ENCODE results near the gene HIF1A.
"Not testable (repeated sequence)": the region's sequence is repeated elsewhere in the genome, so short reads cannot be mapped to it uniquely, and the experiment has no call there.

Gene HIF1A

DNA sequence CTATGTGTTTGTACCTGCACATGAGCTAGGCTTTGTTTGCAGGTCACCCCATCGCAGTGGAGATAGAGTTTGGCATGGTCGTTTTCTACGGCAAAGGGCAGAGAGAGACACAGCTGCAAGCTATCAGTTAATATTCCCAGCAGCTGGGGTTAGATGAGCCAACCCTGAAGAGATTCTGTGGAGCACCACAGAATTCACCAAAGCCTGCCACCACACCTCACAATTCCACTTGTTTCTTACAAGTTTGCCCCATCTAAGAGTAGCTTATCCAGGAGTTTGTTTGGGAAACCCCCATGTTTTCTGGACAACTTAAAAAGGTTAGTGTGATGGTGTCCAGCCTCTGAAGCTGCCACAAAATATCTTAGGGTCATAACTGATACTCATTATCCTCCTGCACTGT lies 20.0 kb upstream of the HIF1A start:
- DNase-seq: no peak

DNA sequence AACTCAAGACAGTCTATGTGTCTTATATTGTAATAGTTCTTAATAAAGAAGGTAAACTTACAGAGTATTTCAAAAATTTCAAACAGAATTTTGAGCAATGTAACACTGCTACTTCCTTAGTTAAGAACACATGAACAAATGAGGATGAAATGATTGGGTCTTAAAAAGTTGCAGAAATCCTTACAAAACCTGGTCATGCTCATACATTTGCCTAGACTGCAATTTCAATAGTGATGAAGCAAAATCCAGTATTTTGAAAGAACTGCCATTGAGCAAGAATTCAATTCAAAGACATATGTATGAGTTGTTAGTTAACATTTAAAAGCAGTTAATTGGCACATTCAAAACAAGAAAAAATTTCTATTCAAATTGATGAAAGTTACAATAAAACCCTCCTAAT lies 17.8 kb upstream of the HIF1A start:
- DNase-seq: no peak

DNA sequence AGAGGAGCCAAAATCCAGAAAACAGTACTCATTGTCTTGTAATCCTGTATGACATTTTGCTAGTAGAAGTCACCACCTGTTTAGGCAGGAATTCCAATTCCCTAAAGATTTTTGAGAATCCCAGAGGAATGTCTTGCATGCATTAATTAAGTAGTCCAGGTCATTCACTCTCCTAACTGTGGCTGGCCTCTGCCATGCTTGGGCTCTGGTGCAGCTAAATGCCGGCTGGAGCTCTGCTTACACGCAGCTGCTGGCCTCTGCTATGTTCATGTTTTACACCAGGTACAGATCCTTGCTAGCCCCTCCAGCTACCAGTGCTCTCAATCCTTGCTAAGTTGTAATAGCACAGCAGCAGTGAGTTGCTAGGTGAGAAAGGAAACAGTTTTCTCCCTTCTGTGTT lies 16.3 kb upstream of the HIF1A start:
- DNase-seq: no peak

DNA sequence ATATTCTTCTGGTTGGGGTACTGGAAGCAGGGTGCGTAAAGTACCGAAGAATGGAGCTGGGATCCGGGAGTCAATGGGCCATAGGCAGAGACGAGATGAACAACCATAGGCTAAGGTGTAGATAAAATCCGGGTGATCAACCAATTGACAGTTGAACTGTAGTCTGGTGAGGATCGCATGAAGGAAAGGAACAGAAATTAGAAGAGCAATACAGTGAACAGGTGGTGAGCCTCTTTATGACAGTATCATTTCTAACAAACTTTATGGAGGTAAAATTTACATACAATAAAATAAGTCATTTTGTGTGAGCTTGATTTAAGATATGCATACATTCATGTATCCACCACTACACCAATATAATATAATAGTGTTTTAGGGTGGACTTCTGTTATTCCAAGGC lies 13.9 kb upstream of the HIF1A start:
- DNase-seq: no peak

DNA sequence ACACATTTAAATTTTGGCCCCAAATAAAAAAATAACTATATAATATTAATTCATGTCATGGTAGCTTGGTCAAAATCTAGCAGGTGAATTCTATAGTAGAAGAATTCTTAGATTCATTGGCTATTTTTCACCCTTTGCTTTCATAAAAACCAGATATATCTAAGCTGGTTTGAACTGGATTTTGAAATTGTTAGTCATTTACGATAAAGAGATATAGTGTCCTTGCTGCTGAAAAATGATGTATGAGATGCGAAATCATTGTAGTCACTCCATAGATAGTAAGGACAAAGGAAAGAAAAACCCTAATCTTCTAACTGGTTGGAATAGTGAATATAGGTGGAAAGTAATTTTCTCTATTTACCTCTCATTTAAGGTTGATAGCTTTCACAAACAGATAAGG lies 12.2 kb upstream of the HIF1A start:
- no peak for DNase-seq

DNA sequence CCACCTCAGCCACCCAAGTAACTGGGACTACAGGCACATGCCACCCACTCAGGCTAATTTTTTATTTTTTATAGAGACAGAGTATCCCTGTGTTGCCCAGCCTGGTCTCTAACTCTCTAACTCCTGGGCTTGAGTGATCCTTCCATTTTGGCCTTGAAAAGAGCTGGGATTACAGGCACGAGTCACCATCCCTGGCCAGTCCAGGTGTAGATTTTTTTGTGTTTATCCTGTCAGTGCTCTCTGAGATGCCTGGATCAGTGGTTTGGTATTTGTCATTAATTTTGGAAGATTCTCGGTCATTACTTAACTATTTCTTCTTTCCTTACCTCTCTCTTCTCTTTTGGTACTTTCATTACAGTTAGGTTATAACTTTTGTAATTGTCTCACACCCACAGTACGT lies 5.3 kb upstream of the HIF1A start:
- DNase-seq: no peak

DNA sequence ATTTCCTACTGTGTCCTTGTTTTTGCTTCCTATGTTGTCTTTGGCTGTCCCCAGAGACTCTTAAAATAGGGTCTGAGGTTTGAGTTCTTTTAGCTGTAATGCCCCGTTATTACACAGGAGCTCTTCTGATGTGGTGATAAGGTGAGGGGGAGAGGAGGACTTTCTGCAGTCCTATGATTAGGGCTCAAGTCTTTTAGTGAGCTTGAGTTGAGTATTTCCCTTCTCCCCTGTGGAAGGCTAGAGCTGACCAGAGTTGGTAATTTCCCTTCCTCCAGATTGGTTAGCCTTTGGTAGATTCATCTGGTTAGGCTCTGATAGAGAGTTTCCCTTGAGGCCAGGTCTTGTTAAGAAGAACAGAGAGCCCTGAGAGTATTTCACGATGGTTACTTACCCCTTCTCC lies 4.3 kb upstream of the HIF1A start:
- no peak for DNase-seq

DNA sequence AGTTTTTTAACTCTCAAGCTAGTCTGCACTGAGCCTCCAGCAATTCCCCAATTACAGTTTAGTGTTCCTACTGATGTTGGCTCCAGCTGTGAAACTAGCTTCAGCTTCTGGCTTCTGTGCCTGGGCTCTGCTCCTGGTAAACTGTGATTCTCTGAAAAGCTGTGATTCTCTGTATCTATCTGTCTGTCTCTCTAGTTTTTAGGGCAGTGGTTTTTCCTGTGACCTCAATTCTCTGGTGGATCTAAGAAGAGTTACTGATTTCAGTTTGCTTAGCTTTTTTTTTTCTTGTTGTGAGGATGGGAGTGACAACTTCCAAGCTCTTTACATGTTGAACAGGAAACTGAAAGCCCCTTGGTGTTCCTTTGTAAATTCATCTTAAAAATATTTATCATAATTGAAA lies 3.8 kb upstream of the HIF1A start:
- no peak for DNase-seq

DNA sequence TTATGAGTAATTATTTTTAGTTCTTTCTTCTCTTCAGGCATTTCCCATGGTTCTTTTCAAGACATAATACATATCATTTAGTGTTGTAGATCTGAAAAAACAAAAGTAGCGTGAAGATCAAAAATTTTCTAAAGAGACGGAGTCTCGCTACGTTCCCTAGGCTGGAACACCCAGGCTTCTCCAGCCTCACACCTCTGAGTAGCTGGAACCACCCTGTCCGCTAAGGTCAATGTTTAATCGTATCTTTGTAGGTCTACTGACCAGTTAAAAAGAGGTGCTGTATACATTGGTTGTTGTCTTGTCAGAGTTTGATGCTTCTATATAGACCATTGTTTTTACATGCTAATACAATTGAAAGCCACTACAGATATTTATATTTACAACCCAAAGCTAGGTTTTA lies 1.3 kb upstream of the HIF1A start:
- no peak for DNase-seq

DNA sequence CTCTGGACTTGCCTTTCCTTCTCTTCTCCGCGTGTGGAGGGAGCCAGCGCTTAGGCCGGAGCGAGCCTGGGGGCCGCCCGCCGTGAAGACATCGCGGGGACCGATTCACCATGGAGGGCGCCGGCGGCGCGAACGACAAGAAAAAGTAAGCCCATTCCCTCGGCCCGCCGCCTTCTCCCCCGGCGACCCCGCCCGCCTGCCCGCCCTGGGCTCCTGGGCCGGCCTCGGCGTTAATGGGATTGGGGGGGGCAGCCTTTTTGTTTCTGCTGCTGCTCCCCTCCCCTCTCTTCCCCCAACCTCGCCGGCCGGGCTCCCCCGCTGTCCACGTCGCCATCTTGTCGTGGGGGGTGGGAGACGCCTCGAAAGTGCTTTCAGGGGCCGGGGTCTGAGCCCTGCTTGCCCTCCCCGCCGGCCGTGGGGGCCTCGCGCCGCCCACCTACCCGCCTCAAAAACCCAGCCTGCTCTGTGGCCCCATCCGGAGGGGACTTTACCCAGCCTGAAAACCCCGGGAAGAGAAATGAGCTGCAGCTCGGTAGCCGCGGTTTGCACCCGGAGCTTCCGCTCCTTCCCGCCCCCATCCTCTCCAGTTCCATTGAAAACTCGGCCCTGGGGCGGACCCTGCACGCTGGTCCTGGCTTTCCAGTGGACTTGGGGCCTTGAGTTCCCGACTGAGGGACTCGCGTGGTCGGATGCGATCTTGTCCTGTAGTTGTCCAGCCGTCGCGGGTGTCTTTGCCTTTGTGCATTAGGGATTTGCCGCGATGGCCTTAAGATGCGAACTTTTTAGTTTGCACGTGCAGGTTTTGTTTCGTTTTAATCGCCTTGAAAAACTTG lies 598 bp downstream of the HIF1A start:
- no peak for DNase-seq

DNA sequence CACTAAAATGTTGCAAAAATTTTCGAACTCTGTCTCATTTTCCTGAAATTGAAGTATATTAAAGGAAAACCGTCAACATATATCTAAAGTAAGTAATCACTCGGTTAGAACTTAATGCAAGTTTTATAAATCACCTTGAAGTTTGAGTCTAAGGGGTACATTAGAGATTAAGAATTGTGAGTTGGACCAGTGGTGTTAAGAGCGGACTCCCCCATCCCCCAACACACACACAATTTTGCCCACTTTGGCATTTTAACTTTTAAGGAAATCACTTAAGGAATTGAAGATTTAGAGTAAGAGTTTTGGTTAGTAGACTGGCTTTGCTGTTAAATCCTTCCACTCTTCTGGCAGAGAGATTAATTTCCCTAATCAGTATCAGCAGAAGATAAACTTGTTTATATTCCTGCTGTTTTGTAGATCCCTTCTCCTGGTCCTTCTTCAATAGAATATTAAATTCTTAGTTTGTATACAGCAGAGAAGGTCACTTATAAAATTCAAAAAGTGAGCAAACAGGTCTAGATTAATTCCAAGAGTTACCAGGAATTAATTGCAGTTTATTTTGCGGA lies 1.5 kb downstream of the HIF1A start:
- no peak for DNase-seq

DNA sequence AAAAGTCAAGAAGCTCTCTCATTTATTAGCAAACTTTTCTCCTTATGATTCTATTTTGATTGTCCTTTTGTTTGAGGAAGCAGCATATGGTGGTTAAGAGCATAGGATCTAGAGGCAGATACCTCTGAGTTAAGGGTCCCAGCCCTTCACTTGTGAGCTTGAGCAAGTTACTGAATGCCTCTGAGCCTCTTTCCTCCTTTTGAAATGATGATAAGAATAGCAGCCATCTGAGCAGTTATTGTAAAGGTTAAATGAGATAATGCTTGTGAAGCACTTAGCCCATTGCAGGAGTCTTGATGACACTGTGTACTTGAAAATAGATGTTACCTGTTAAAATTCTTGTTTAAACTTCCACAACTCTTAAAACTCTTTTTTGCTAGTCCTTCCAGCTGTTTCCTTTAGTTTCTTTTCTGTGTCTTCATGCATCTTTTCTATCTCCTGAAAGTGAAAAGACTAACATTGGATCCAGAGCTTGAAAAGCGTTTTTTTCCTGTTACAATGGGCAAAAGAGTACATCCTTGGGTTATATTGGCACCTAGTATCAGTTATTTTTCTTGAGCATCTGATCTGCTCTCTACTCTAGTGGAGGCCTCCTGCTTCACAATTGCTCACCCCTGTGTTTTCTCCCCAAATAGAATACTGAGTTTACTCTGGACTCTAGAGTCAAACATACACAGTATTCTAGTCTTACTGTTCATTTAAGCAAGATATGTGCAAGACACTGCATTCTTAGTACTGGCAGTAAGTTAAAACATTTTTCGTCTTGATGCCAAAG lies 3.1 kb downstream of the HIF1A start:
- DNase-seq: no peak

DNA sequence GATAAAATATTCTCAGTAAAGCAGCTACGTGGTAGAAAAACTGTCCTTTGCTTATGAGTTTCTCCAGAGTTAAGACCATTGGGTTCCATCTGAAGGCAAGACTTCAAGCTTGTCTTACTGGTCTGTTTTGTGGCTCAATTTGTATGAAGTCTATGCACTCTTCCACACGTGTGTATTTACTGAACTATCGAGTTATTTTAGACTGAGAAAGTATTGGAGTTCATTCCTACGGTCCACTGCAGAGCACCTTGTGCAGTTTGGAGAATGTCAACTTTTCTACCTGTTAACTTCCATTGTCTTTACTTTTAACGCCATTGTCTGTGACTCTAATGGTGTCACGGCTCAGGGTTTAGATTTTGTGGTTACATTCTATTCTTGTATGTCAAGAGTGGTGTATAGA lies 3.7 kb downstream of the HIF1A start:
- no peak for DNase-seq

DNA sequence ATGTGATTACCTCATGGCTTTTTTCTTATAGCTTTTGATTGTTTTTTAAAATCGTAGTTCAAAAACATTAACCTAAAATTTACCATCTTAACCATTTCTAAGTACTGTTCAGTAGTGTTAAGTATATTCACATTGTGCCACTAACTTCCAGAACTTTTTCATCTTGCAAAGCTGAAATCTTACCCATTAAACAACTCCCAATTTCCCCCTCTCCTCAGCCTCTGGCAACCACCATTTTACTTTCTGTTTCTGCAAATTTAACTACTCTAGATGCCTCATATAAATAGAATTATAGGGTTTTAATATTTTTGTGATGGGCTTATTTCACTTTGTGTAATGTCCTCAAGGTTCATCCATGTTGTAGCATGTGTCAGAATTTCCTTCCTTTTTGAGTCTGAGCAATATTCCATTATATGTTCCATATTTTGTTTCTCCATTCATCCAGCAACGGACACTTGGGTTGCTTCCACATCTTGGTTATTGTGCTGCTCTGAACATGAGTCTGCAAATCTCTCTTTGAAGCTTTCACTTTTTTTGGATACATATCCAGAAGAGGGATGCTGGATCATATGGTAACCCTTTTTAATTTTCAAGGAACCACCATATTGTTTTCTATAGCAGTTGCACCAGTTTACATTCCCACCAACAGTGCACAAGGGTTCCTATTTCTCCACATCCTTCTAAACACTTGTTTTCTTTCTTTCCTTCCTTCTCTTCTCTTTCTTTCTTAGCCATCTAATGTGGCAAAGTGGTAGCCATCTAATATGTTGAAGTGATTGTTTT lies 5.0 kb downstream of the HIF1A start:
- no peak for DNase-seq

DNA sequence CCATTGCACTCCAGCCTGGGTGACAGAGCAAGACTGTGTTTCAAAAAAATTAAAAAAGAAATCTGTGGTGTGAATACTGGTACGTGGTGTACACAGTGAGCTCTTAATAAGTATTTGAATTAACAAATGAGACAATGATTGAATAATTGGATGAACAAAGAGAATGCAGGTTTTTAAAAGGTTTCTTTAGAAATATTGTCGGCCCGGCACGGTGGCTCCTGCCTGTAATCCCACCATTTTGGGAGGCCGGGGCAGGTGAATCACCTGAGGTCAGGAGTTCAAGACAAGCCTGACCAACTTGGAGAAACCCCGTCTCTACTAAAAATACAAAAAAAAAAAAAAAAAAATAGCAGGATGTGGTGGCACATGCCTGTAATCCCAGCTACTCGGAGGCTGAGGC lies 6.6 kb downstream of the HIF1A start:
- no peak for DNase-seq

DNA sequence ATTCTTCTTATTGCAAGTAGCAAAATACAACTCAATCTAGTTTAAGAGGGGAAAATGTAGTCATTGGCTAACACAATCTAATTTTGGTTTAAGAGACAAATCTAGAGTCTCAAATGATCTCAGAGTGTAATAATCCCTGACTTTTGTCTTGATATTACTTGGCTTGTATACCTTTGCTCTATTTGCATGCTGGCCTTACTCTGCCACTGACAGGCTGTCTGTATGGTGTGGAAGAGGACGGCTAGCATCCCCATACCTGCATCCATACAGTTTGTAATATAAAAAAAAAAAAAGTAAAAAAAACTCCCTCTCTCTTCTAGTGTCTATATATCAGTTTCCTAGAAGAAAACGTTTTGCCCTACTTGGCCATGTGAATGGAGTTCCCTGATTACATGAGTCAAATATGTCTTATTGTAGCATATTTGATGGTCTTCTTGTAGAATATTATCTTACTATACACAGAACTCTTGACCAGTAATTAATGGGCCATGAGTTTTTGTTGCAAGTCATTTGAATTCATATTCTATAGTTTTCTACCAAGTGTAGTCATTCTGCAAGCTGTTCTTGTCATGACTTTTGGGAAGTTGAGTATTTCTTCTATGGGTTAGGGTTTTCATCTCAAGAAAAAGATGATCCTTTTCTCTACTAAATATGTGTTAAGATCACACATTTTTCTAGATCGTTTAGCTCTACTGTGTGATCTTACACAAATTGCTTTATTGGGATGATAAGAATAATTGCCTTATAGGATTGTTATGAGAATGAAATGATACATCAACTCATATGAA lies 8.2 kb downstream of the HIF1A start:
- no peak for DNase-seq

DNA sequence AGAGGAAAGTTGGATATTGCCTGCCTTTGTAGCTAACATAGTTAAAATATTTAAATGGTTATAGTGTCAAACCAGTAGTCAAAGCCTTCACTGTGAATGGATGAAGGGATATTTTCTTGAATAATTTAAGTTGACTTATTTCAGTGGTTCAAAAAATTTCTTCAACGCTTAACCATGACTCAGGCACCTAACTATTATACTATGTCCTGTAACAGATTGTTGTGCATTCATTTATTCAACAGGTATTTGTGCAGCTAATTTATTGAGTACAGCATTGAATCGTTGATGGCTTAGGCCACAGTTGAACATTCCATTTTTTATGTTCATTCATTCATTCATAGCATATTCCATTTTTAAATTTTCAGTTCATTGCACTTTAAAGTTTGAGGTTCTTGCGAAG lies 9.2 kb downstream of the HIF1A start:
- DNase-seq: no peak

DNA sequence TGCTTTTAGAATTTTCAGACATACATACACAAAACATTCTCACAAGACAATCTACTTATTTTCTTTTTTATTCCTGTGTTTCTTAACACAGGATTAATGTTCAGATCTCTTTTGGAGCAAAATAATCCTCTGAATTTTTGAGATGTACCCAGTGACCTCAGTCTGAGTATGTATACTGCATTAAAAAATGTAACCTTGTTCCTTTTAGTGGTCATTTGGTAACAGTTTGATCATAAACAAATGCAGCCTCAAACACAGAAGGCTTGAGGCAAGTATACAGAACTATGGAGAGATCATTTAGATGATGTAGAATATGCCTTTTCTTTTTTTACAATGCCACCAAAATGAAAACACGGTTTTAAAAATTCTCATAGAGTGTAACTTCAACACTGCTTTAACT lies 9.7 kb downstream of the HIF1A start:
- DNase-seq: no peak

DNA sequence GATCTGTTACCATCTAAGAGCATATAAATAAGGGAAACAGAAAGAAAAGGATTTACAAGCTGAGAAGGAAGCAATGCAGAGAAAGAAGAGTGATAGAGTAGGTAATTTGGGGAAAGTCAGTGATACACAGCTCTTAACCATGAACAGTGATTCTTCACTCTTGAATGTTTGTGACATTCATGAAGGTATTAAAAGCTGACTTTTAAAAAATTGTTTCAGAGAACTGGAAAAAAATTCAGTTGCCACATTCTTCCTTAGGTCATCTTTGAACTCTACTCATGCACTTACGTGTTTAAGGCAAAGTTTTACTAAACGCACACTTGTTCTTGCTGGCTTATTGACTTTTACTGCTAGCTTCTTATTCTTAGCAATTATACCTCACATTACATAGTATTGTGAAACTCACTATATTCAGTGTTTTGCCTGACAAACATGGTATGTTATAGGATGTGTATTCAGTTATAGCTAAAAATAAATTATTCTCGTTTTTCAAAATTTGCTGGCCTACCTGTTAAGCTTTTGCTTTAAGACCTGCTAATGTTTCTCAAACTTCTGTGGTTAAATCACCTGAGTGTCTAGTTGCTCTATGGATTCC lies 10.9 kb downstream of the HIF1A start:
- no peak for DNase-seq

DNA sequence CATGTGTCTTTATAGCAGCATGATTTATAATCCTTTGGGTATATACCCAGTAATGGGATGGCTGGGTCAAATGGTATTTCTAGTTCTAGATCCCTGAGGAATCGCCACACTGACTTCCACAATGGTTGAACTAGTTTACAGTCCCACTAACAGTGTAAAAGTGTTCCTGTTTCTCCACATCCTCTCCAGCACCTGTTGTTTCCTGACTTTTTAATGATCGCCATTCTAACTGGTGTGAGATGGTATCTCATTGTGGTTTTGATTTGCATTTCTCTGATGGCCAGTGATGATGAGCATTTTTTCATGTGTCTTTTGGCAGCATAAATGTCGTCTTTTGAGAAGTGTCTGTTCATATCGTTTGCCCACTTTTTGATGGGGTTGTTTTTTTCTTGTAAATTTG lies 12.5 kb downstream of the HIF1A start:
- DNase-seq: not testable (repeated sequence)

DNA sequence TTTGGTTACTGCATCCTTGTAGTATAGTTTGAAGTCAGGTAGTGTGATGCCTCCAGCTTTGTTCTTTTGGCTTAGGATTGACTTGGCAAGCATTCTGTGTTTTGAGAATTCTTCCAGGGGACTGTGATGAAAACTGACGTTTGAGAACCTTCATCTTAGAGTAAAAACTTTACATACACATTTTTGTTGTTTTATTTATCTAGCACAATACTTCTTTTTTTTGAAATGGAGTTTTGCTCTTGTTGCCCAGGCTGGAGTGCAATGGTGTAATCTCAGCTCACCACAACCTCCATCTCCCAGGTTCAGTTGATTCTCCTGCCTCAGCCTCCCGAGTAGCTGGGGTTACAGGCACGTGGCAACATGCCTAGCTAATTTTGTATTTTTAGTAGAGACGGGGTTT lies 13.4 kb downstream of the HIF1A start:
- DNase-seq: not testable (repeated sequence)
